Spleen (tissue), 11 donors: Measurements from ENCODE around the gene SYNE2. TPM values are rescaled to one million over a fixed set of nuclear protein-coding genes. Genes with fewer than 3 reads are reported as not detected.

Experiments used
- DNase-seq: peaks from one replicate; pipeline ENCODE4 v3.0.0-alpha.2; 2020
- H3K27ac ChIP-seq, 8 donors: fragments of 200-600 bp; sonication (generic) in 7 of 8; 1 replicate in 4 of 8; 2 replicates in 4 of 8; pipeline versions ENCODE4 v1.5.0 to v1.8.0; 2016 to 2021; ENCODE audit warnings: inconsistent platforms in 4 of 8, mild to moderate bottlenecking in 4 of 8, moderate library complexity in 1 of 8
- H3K27me3 ChIP-seq, 7 donors: fragments of 200-600 bp; sonication (generic) in 6 of 7; replicated peaks in 1 of 7; 1 replicate in 4 of 7; 2 replicates in 3 of 7; pipeline versions ENCODE4 v1.5.0 to v1.8.0; 2016 to 2021; ENCODE audit warnings: inconsistent platforms in 3 of 7, mild to moderate bottlenecking in 1 of 7
- H3K36me3 ChIP-seq, 6 donors: fragments of 200-600 bp; sonication (generic) in 5 of 6; 1 replicate in 4 of 6; 2 replicates in 2 of 6; pipeline versions ENCODE4 v1.5.0 to v1.8.0; 2016 to 2021; ENCODE audit warnings: inconsistent platforms in 2 of 6
- H3K4me1 ChIP-seq, 6 donors: fragments of 200-600 bp; sonication (generic) in 5 of 6; 1 replicate in 3 of 6; 2 replicates in 3 of 6; pipeline versions ENCODE4 v1.5.0 to v1.8.0; 2016 to 2021; ENCODE audit warnings: inconsistent platforms in 3 of 6
- H3K4me3 ChIP-seq, 8 donors: fragments of 200-600 bp; sonication (generic) in 7 of 8; 1 replicate in 4 of 8; 2 replicates in 4 of 8; pipeline versions ENCODE4 v1.5.0 to v1.8.0; 2016 to 2021; ENCODE audit warnings: inconsistent platforms in 4 of 8, mild to moderate bottlenecking in 4 of 8, moderate library complexity in 2 of 8
- H3K9me3 ChIP-seq, 8 donors: fragments of 200-600 bp; sonication (generic) in 7 of 8; 1 replicate in 4 of 8; 2 replicates in 4 of 8; pipeline versions ENCODE4 v1.5.0 to v1.8.0; 2016 to 2021; ENCODE audit warnings: inconsistent platforms in 4 of 8
- CTCF ChIP-seq, 11 experiments: fragments of 200-600 bp in 7 of 11; fragments of 450-650 bp in 4 of 11; sonication (generic) in 4 of 11; IDR thresholded peaks in 8 of 11; conservative IDR thresholded peaks in 3 of 11; 1 replicate in 7 of 11; 2 replicates in 4 of 11; pipeline versions ENCODE4 v1.4.0 to v1.8.0; 2016 to 2021; ENCODE audit warnings: antibody characterized with exemption in 11 of 11, inconsistent platforms in 4 of 11, mild to moderate bottlenecking in 1 of 11
- POLR2A ChIP-seq, 3 donors: fragments of 450-650 bp; IDR thresholded peaks; one replicate each; pipeline ENCODE4 v1.5.1; 2017; ENCODE audit warnings: antibody characterized with exemption in 3 of 3, mild to moderate bottlenecking in 1 of 3
- POLR2AphosphoS5 ChIP-seq, 3 donors: sonication (generic); formaldehyde crosslinking; IDR thresholded peaks; one replicate each; pipeline ENCODE4 v1.5.1; 2017; ENCODE audit warnings: antibody characterized with exemption in 3 of 3
- WGBS, 5 donors: extraction: QIAGEN DNeasy Blood & Tissue Kit in 3 of 5; methylation state at CpG; one replicate each; pipeline versions ENCODE4 v1.1.5 to v1.1.7; 2013 to 2018; 5-methylcytosine and 5-hydroxymethylcytosine counted together
- intact Hi-C: fragments of 100-400 bp; cut with DNase I; formaldehyde crosslinking; loops from one replicate; pipeline ENCODE4 v1.15.0; 2023; ENCODE audit warnings: low total_unique reads
- polyA plus RNA-seq, 3 donors: library from polyadenylated mRNA; stranded (reverse); fragments of 200-250 nt; gene quantifications; one replicate each; pipeline ENCODE4 v1.2.1, GENCODE V29; 2013
- total RNA-seq, 7 donors: library from RNA; depleted of rRNA in 3 of 7; stranded (reverse); fragments of >200 nt in 3 of 7; fragmentation: NEBNext Ultra II Directional in 4 of 7; extraction: Animal tissue kit (Norgen Biotek cat#: 25700) in 4 of 7; gene quantifications; one replicate each; pipeline versions ENCODE4 v1.1.0 to v1.2.1, GENCODE V29; 2016 to 2021
- donor health status: healthy with polysubstance abuse.
- donor health status: DM: no; HTN: no; CAD: no; lungs with moderate emphysema.
- donor health status: DM: no; HTN: no; CAD: no.
- donor health status: Bipolar disorder and iron deficiency.
- donor health status: healthy.
- donor health status: DM: no; HTN: no; CAD: no.
- donor health status: DM: yes; HTN: yes; CAD: no.

Gene SYNE2
- total and polyA plus RNA-seq, 10 donors = 16.0 to 173 (median 147) TPM

DNA sequence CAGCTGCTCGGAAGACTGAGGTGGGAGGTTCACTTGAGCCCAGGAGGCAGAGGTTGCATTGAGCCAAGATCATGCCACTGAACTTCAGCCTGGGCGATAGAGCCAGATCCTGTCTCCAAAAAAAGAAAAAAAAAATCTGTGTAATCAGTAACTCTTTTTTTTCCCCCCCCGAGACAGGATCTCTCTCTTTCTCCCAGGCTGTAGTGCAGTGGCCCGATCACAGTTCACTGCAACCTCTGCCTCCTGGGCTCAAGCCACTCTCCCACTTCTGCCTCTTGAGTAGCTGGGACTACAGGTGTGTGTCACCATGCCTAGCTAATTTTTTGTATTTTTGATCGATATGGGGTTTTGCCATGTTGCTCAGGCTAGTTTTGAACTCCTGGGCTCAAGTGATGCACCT, 113.6 kb downstream of the SYNE2 start:
- H3K27ac ChIP-seq = no peak overlapping the region
- intact Hi-C loops = no loop called here
- no peaks in the 10 kb centered on the region for H3K27me3 ChIP-seq
- no peak for DNase-seq
- peaks cover 0 to 81% (median 18%) of the 10 kb centered on the region in 6 donors for H3K36me3 ChIP-seq
- H3K4me1 ChIP-seq = peaks cover 0 to 10% (median 0%) of the 10 kb centered on the region in 6 donors
- H3K9me3 ChIP-seq = no peaks in the 10 kb centered on the region
- WGBS, 5 donors = 87 to 96% (median 88%) methylated on average over 5 of the region's 5 CpGs
- TF ChIP-seq POLR2A (IDR thresholded peaks at IDR 0.05) (no peak), CTCF (IDR thresholded peaks at IDR 0.05 in 8 of 11, conservative IDR thresholded peaks at IDR 0.05 in 3 of 11) (no peak), POLR2AphosphoS5 (IDR thresholded peaks at IDR 0.05) (no peak)
- no peak overlapping the region for H3K4me3 ChIP-seq

DNA sequence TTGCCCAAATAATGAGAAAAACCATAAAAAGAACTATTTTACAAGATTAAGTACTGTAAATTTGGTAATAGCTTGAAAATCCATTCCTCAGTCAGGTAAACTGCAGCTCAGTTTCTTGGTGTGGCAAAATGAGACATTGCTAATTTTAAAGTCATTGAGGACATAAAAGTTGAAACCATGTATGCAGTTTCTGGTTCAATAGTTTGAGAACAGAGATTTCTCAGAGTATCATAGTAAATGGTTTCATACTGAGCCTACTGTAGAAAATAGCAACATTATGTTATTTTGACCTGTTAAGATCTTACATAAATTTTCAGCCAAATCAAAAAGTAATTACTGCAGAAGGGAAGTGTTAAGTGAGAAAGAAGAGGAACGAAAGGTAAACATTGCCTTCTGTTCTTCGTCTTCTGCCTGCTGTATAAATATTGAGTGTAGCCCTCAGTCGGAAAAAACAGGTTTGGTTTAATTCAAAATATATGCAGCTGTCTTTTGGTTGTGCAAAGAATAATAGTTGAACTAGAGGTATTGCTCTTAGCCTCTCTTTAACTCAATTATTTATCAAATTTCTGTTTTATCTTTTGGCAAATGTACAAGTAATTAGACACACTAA, 119.6 kb downstream of the SYNE2 start:
- no peak overlapping the region for H3K4me3 ChIP-seq
- intact Hi-C loops = no loop called here

GRCh38 chr14:63974176-63974575, 121.4 kb downstream of the SYNE2 start:
- H3K9me3 ChIP-seq = no peaks in the 10 kb centered on the region
- WGBS, 5 donors = 90 to 96% (median 94%) methylated on average over 5 of the region's 5 CpGs
- H3K4me3 ChIP-seq = no peak overlapping the region
- no peak for TF ChIP-seq POLR2AphosphoS5 (IDR thresholded peaks at IDR 0.05)
- no peak for TF ChIP-seq CTCF (IDR thresholded peaks at IDR 0.05 in 8 of 11, conservative IDR thresholded peaks at IDR 0.05 in 3 of 11)
- no peak for TF ChIP-seq POLR2A (IDR thresholded peaks at IDR 0.05)
- no peak for DNase-seq
- no peaks in the 10 kb centered on the region for H3K27me3 ChIP-seq
- no peak overlapping the region for H3K27ac ChIP-seq
- intact Hi-C loops = no loop called here
- H3K36me3 ChIP-seq = peaks cover 0 to 66% (median 15%) of the 10 kb centered on the region in 6 donors
- H3K4me1 ChIP-seq = no peaks in the 10 kb centered on the region

More for the DNA sequence above, 119.6 kb downstream of the SYNE2 start:
- no peak for DNase-seq
- TF ChIP-seq POLR2A (IDR thresholded peaks at IDR 0.05) (no peak), POLR2AphosphoS5 (IDR thresholded peaks at IDR 0.05) (no peak), CTCF (IDR thresholded peaks at IDR 0.05 in 8 of 11, conservative IDR thresholded peaks at IDR 0.05 in 3 of 11) (no peak)
- H3K36me3 ChIP-seq = peaks cover 0 to 67% (median 15%) of the 10 kb centered on the region in 6 donors
- WGBS, 5 donors = 85 to 93% (median 90%) methylated on average over 3 of the region's 3 CpGs
- no peaks in the 10 kb centered on the region for H3K27me3 ChIP-seq
- H3K4me1 ChIP-seq = no peaks in the 10 kb centered on the region
- H3K9me3 ChIP-seq = no peaks in the 10 kb centered on the region
- no peak overlapping the region for H3K27ac ChIP-seq

DNA sequence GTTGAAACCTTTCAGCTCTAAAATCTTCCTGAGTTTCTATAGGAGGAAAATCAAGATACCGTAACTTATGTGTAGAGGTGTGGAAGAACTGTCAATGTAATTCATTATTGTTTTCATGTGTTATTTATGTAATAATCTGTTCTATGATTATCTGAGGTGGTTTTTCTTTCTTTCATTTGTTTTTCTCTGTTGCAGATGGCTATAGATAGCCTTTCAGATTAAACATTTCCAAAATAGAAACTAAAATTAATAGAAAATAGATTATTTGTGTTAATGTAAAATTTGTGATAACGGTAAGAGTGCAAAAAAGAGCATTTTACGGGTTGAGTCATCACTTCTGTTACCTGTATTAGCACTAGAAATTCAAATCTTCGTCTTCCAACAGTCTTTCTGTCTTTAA, 128.8 kb downstream of the SYNE2 start:
- Histone ChIP-seq H3K4me3 (no peak overlapping the region), H3K27me3 (no peaks in the 10 kb centered on the region), H3K27ac (no peak overlapping the region), H3K4me1 (no peaks in the 10 kb centered on the region), H3K9me3 (no peaks in the 10 kb centered on the region), H3K36me3 (peaks cover 0 to 83% (median 23%) of the 10 kb centered on the region in 6 donors)
- no peak for DNase-seq
- WGBS, 5 donors = 88 to 91% (median 91%) methylated on average over 4 of the region's 4 CpGs
- TF ChIP-seq CTCF (IDR thresholded peaks at IDR 0.05 in 8 of 11, conservative IDR thresholded peaks at IDR 0.05 in 3 of 11) (no peak), POLR2AphosphoS5 (IDR thresholded peaks at IDR 0.05) (no peak), POLR2A (IDR thresholded peaks at IDR 0.05) (no peak)
- intact Hi-C loops = no loop called here
